GM12874 (cell line): Measurements from ENCODE around the gene LYRM9.

Source experiments
- TF ChIP-seq, protein P1 (sequence below): IDR thresholded peaks from 2 replicates; pipeline ENCODE4 v1.5.1; 2011; ENCODE audit warnings: low read depth, mild to moderate bottlenecking, control low read depth, low read length, moderate library complexity; ENCODE audit not compliant: insufficient read depth

LYRM9 gene

DNA sequence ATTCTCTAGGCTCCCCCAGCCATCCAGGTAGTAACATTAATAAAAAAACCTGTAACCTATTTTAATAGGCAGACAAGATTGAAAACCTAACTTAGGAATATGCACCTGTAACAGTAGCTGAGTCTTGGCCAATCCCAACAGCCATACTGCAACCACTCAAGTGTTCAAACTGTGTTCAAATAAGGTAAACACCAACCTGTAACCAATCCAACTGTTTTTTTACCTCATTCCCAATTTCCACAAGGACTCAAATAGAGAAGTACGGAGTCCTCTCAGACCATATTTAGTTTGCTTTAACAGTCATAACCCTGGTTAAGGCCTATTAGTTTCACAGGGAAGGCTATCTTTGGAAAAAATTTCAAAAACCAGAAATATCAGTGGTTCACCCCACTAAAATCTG, 52.5 kb downstream of the LYRM9 start:
- TF ChIP-seq, protein P1, sequence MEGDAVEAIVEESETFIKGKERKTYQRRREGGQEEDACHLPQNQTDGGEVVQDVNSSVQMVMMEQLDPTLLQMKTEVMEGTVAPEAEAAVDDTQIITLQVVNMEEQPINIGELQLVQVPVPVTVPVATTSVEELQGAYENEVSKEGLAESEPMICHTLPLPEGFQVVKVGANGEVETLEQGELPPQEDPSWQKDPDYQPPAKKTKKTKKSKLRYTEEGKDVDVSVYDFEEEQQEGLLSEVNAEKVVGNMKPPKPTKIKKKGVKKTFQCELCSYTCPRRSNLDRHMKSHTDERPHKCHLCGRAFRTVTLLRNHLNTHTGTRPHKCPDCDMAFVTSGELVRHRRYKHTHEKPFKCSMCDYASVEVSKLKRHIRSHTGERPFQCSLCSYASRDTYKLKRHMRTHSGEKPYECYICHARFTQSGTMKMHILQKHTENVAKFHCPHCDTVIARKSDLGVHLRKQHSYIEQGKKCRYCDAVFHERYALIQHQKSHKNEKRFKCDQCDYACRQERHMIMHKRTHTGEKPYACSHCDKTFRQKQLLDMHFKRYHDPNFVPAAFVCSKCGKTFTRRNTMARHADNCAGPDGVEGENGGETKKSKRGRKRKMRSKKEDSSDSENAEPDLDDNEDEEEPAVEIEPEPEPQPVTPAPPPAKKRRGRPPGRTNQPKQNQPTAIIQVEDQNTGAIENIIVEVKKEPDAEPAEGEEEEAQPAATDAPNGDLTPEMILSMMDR = no peak

DNA sequence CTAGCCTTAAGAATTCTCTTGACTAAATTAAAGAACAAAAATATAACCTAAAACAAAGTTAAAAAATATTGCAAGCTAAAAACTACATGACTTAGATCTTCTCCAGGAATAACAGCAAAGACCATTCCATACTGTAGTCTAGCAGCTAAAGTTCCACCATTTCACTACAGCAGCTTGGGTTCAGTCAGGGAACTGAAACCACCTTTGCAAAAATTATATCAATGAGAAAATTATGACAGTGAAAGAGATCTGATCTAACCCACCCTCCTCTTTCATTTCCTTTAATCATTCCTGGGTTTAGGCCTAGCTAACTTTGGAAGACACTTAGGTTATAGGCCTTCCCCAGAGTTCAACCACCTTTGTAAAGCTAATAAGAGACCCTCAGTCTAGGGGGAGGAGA, 56.5 kb downstream of the LYRM9 start:
- TF ChIP-seq, protein P1 = no peak

DNA sequence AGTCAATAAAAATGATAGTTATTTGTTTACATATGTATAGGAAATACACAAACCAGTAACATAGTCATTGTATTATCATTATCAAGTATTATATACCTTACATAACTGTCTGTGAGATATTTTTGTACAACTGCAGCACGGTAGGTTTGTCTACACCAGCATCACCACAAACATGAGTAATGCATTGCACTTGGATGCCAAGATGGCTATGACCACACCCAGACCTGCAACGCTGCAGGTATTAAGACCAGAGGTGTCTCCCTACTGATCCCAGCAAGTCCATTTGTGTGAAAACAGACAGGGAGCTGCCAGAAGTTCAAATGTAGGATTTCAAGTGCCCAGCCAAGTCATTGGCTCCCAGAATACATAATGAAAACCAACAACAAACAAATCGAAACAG, 58.6 kb downstream of the LYRM9 start:
- TF ChIP-seq, protein P1 = no peak

DNA sequence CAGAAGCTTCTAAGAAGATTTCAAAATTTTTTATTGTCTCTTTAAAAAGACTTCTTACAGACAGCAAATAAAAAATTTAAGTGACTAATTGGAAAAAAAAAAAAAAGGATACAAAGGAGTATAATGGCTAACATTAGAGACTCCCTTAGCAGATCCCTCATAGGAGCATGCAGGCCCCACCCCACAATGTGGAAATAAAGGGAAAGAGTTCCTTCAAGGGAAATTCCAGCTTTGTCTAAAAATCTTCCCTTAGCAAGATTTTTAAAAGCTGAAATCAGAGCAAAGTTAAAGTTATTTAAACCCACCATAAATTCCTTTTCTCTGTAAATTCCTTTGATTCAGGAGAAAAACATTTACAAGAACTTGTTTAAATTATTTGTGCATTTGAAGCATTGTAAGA, 60.3 kb downstream of the LYRM9 start:
- TF ChIP-seq, protein P1 = no peak
